ENCODE results near the gene MYBBP1A.

GRCh38 chr17:4583782-4584100, 28.6 kb upstream of the MYBBP1A start:
- TF ChIP-seq, protein P1, sequence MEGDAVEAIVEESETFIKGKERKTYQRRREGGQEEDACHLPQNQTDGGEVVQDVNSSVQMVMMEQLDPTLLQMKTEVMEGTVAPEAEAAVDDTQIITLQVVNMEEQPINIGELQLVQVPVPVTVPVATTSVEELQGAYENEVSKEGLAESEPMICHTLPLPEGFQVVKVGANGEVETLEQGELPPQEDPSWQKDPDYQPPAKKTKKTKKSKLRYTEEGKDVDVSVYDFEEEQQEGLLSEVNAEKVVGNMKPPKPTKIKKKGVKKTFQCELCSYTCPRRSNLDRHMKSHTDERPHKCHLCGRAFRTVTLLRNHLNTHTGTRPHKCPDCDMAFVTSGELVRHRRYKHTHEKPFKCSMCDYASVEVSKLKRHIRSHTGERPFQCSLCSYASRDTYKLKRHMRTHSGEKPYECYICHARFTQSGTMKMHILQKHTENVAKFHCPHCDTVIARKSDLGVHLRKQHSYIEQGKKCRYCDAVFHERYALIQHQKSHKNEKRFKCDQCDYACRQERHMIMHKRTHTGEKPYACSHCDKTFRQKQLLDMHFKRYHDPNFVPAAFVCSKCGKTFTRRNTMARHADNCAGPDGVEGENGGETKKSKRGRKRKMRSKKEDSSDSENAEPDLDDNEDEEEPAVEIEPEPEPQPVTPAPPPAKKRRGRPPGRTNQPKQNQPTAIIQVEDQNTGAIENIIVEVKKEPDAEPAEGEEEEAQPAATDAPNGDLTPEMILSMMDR (IDR thresholded peaks at IDR 0.05) = peak in 1 of 2 donors; percentile 16
- no peak for TF ChIP-seq POLR2A (IDR thresholded peaks at IDR 0.05)
- TF ChIP-seq EP300 (IDR thresholded peaks at IDR 0.05) = no peak
